Measurements from ENCODE around the gene VAV3.

Gene VAV3

DNA sequence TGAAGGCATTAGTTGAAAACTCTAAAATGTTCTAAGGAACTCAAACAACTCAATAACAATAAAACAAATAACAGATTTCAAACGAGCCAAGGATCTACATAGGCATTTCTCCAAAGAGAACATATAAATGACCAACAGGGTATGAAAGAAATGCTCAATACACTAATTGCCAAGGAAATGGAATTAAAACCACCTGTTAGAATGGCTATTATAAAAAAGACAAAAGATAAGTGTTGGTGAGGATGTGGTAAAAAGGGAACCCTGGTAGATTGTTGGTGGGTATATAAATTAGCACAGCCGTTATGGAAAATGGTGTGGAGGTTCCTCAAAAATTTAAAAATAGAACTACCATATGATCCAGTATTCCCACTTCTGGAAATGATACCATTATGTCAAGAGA, 9.1 kb upstream of the VAV3 start:
- DNase-seq (ENCODE audit: low read depth in 2 of 2) = no peak

DNA sequence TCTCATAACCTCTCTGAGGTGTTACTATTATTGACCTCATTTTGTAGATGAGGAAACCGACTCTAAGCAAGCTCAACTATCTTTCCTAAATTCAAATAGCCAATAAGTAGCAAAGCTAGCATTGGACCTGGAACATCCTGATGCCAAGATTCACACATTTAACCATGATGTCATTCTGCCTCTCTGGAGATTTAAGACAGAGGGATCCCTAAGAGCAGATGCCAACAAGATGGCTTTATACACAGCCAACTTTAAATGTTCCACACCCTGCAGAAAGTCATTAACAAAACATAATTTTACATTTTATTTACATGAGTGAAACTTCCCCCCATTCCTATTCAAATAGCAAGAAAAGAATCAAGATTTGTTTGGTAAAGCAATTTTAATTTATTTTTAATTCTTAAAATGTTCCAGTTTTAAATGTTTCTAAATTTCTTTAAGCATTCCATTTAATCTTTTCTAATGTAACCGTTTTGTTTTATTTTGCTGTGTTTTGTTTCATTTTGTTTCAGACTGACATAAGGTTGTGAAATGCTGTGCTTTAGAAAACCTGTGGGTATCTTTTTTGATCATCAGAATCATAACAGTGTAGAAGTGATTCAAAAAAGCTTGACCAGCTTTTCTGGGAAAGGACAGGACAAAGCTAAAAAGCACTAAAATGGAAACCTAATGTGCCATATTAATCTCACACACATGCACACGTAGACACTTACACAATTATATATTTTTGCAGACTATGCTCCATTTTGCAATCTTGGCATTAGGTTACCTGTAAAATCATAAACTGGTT, 7.6 kb upstream of the VAV3 start:
- no peak for DNase-seq (ENCODE audit: low read depth in 2 of 2)

DNA sequence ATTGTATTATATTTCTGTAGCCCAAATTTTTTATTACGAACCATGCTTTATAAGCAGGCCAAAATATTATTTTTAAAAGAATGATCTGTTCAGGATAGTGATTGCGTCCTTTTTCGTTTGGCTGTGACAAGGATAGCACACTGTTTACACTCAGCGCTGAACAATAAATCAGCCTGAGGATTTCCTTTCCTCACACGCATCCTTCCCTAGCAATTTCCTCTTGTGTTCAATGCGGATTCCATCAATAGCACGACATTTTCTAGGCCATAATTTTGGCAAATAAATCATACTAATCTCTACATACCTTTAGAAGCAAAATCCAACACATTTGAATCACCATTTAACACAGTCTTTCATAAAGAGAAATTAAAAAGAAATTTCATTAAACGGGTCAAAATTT, 1.6 kb upstream of the VAV3 start:
- DNase-seq (ENCODE audit: low read depth in 2 of 2) = no peak

DNA sequence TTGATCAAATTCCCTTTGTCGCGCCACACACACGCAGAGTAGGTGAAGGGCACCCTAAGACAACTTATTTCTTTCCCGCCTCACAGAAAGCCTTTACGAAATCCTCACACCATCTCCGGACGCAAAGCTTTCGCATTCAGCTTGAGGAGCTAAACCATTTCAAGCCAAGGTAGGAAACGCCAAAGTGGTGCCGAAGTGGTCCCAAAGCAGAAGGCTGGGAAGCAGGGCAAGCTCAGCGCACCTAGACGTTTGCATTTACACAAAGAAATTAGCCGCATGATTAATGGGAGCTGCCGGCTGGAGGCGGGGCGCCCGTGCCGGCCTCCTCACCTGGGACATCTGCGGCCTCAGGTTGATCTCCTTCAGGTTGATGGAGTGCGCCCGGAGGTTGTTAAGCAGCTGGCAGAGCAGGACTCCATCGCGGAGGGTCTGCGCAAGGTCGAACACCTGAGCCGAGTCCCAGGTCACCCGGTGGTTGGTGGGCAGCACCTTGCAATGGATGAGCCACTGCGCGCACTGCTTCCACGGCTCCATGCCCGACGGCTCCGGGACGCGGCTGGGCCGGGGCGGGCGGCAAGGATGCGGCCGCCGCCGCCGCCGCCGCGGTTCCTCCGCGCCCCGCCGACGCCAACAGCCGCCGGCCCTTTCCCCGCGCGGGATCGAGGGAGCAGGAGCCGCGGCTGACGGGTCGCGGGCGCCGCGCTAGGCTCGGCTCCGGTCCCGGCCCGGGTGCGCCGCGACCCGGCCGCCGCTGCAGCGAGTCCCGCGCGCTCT, 457 bp downstream of the VAV3 start:
- DNase-seq (ENCODE audit: low read depth in 2 of 2) = no peak

DNA sequence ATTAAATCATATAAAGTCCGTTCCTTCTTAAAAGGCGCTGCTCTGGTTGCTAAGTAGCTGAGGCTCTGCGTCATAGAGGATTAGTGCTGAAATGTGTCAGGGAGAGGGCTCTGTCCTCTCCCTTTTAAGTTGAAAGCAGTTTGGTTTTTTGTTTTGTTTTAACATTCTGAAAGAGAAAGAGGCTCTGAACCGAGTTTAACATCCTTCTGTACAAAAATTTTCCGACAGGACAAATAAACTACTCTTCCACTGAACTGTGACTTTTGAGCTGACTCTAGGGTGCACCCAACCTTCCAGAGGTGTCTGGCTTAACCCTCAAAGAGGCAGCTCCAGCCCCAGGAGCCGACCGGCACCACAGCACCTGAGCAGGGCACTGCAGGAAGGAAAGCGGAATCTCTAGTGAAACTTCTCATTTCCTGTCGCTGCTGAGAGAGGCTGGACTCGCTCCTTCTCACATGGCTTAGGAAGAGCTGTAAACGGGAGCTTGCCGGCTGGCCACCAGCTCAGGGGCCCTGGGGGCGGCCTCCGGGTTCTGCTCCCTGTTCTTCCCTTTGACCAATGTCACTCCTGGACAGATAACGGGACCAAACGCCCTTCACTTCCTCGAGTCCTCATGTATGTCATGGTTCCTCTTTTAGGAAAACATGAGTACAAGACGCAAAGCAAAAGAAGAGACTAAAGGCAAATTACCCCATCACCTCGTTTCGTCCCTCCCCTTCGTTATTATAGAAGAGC, 1.2 kb downstream of the VAV3 start:
- no peak for DNase-seq (ENCODE audit: low read depth in 2 of 2)

DNA sequence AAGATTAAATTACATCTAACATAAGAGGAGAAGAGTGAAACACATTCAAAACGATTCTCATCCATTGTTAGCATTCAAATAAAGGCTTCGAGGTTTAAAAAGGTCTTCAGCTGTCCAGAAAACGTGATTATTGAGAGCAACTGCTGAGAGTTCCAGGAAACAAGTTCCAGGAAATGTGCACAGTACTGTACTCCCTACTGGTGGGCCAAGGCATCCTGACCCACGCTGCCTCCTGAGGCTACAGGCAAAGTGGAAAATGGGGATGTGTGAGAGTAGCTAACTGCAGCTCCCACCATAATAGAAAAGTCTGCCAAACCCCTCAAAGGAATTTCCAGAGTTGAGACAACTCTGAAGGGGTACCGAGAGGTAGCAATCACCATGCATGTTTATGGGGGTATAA, 2.0 kb downstream of the VAV3 start:
- no peak for DNase-seq (ENCODE audit: low read depth in 2 of 2)

DNA sequence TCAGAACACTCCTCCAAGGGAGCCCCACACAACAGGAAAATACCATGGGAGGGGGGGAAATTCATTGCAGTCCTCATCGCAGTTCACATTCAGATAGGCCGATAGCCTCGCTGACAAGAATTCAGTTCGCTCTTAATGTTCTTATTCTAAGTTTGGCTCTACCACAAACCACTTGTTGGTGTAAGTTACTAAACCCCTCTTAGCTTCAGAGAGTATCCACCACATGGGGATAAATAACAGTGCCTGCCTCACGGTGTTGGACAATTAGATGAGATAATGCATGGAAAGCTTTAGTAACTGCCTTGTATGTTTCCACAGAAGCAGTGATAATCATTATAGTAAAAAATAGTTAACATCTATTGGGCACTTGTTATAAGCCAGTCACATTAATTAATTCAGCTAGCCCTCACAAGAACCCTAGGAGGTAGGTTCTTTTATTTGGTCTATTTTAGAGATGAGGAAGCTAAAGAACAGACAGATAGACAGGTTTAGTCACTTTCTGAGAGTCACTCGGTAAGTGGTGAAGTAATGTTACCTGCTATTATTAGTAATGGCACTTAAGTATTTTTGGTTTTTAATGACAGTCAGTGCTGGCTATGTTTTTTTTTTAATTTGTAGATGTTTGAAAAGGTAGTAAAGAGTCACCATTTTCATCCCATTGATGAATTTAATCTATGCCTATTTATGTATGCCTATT, 10.1 kb downstream of the VAV3 start:
- DNase-seq (ENCODE audit: low read depth in 2 of 2) = no peak

DNA sequence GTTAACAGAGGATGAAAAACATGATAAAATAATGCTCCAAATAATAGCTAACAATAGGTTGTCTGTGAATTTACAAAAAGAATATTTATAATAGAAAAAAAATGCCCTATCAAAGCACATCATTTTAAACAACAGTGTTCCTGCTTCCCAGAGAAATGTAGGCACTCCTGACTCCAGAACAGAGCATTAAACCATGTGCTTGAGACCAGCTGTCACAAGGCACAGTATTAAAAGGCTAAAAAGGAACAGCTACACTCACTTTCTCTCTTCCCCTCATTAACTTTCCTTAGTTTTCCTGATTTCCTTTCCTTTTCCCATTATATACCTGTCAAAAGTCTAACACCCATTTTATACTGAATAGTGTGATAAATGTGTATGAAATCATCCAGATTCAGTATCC, 10.9 kb downstream of the VAV3 start:
- DNase-seq (ENCODE audit: low read depth in 2 of 2) = no peak

DNA sequence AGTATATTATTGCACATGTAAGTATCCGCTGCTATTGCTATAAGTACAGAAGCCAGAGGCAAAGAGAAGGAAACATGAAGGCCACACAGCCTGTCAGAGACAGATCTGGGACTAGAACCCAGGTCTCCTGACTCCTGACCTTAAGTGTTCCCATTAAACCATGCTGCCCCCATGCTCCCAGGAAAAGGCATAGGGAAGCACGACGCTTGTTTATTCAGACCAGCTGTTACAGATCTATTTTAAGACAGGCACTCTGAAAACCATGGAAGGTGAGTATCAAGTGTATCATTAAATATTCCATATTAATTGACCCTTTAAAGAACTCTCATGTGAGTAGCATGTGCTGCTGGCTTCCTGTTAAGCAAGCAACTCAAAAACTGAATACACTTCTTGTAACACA, 11.4 kb downstream of the VAV3 start:
- no peak for DNase-seq (ENCODE audit: low read depth in 2 of 2)

DNA sequence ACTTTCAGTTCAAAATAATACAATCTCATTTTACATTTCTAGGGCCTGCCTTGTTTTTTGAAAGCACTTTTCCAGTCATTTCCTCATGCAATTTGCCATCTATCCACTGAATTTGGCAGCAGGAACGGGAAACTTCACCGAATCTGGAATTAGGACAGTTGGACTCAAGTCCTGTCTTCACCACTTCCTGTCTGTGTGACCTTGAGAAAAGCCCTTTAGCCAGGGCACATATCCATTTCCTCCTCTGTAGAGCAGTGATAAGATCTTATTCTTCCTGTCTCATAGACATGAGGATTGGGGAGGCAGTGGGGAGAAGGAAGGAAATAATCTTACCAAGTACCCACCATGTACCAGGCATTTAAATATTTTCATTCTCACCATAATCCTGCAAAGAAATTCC, 12.0 kb downstream of the VAV3 start:
- no peak for DNase-seq (ENCODE audit: low read depth in 2 of 2)

DNA sequence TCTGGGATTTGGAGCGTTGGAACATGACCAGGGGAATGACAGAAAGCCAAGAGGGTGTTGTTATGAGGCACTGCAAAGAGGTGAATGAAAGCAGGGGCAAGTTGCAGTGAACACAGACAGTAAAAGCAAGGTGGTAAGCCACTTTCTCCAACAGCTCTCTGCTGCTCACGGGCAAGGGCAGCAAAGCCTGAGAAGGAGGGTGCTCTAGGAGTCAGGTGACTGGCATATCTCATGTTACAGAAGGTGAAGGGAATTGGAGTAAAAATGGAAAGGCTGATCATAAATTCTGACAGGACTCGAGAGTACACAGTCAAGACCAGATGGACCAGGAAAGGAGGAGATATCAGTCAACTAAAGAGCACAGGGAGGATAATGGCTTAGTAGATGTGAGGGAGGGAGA, 14.5 kb downstream of the VAV3 start:
- DNase-seq (ENCODE audit: low read depth in 2 of 2) = no peak

DNA sequence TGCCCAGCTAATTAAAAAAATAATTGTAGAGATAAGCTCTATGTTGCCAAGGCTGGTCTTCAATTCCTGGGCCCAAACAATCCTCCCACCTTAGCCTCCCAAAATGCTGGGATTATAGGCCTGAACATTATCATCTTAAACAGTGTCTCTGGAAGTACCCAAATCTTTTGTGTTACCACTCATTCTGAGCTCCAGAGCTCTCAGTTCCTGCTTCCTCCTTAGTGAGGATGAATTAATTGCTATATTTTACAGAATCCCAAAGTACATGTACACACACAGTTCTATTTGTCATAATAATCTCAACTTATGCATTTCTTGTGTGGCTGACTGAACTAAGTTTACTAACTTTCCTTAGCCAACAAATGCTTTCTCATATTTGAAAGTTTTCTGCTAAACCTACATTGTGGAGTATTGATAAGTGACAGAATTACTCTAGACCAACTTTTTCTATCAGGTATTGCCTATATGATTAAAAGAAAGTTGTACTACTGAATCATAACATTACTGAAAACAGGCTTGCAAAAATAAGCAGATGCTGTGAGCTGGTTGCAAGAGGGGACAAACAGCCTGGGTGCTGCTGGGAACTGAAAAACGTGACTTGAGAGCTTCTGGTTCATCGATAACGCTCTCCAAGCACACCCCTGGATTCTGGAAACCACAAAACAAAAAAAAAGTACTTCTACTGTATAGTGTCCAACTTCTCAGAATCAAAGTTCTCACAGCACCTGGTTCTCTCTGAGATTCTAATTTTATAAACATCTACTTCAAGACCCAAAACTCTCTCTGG, 15.3 kb downstream of the VAV3 start:
- DNase-seq (ENCODE audit: low read depth in 2 of 2) = no peak

DNA sequence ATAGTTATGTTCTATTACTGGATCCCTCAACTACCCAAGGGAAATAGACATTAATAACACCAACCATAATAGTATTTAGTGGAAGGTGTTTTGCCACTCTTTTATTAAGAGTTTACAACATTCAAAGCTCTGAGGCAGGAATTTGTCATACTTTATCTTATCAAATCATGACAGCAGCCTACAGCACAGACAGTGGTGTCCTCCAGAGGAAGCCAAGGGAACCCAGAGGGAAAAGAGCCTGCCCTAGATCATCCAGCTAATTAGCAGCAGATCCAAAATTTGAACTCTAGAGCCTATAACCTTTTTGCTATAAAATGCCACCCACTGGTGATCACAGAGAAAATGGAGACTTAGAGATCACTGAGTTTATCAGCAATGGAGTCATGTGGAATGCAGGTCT, 18.2 kb downstream of the VAV3 start:
- DNase-seq (ENCODE audit: low read depth in 2 of 2) = no peak

DNA sequence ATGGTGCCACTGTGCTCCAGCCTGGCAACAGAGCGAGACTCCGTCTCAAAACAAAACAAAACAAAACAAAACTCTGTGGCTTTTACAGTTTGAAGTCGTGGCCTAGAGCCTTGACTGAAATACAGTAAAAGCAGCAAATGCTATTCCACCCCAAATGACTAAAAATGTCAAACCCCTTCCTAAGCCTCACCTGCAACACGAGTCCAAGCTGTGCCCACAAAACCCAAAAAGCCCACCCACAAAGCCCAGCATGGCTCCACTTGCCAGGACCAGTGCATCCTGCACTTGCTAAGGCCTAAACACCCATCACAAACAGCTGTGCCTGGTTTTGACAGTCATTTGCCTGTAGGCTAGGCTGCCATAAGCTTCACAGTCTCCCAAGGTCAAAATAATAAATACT, 21.3 kb downstream of the VAV3 start:
- no peak for DNase-seq (ENCODE audit: low read depth in 2 of 2)

DNA sequence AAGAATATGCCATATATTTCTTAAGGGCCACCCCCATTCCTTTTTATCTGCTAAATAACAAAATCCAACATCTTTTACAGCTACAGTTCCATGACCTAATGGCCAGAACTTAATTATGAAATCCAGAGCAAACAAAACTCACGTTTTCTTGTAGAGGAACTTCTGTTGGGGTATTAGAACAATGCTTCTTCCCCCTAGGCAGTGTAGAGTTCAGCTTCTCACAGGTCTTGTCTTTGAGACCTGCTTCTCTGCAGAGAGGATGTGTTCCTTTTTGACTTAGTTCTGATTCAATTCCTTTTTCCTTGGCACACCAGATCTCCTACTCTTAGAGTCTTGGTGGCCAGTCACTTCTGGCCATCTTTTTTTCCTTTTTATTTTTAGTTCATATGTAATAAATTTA, 22.2 kb downstream of the VAV3 start:
- DNase-seq (ENCODE audit: low read depth in 2 of 2) = no peak

DNA sequence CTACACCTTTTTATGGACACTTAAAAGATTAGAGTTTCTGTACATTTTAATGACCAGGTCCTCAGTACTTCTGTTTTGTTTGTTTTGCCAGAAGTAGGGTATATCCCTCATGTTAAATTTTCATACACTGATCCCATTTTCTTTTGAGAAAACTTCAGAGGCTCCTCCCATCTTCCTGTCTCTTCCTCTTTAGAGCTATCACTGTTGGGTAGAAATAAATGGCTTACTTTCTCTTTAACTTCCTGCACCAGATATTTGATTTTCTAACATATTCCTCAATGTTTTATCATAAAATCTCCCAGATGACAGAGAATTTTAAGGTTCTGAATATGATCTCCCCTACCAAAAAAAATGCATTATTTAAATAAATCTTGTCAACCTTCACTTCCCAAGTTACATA, 23.4 kb downstream of the VAV3 start:
- DNase-seq (ENCODE audit: low read depth in 2 of 2) = no peak

DNA sequence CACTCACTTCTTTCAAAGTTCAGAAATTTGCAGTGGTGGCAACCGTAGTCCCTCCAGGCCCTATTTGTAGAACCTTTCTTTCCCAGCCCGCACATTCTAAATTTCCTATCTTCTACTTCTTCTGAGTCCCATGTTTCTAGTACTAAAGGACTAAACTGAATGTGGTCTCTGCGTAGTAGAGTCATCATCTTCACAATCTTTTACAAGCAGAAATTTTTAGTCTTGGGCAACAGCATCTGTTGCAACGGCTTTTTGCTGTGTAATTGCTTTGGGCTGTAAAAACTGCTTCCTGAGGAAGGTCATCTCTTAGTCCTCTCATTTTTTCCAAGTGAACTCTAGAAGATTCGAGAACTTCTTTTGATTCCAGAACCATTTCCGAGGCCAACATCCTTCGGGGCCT, 23.9 kb downstream of the VAV3 start:
- DNase-seq (ENCODE audit: low read depth in 2 of 2) = no peak

DNA sequence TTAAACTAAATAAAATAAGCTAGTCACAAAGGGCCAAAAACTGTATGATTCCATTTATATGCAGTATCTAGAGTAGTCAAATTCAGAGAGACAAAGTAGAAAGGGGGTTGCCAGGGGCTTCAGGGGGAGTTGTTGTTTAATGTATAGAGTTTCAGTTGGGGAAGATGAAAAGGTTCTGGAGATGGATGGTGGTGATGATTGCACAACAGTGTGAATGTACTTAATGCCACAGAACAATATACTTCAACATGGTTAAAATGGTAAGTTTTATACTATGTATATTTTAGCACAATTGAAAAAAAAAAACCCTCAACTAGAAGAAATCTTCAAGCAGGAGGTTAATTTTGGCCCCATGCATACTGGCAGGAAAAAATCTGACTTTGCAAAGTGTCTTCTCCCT, 24.3 kb downstream of the VAV3 start:
- no peak for DNase-seq (ENCODE audit: low read depth in 2 of 2)

DNA sequence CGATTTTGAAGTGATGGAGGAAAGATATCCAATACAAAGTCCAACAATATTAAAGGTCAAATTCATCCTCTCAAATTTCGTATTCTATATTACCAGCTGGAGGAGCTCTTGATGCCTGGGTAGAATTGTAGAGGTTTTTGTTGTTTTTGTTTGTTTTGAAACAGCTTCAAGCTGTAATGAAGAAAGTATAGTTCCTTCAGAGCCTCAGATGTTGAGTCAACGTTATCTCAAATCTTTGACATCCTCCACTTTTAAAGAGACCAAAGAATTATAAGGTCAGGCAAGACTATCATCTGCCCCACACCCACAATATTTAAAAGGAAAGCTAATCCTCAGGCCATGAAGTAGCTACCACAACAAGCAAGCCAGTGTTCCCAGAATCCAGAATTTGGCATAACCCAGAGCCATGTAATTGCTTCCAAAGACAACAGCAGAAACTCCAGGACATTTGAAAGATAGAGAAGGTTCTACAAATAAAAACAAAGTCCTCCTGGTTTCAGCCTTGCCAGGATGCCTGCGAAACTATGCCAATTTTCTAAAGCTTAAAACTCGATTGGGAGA, 24.9 kb downstream of the VAV3 start:
- no peak for DNase-seq (ENCODE audit: low read depth in 2 of 2)

DNA sequence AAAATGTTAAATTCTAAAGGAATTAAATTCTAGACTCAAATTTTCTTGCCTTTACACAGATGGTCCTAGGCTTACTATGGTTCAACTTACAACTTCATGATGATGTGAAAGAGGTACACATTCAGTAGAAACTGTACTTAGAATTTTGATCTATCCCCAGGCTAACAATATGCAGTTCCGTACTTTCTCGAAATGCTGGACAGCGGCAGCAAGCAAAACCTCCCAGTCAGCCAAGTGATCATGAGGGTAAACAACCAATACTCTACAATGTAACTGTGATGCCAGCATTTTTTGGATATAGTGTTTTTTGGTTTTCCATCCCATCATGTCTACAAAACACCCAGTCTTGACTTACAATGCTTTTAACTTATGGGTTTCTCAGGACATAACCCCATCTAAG, 25.7 kb downstream of the VAV3 start:
- no peak for DNase-seq (ENCODE audit: low read depth in 2 of 2)

Data from fibroblast of skin of left quadriceps (primary cell).